ENCODE data around the gene PDE4B. TPM values are rescaled to one million over a fixed set of nuclear protein-coding genes. Genes with fewer than 3 reads are reported as not detected.

Gene PDE4B
- total and polyA plus RNA-seq, 9 of the 15 experiments (the other 6 are each of a cell fraction or from before 2014, with no cell fraction given) = 0.09 TPM; not detected in 8

DNA sequence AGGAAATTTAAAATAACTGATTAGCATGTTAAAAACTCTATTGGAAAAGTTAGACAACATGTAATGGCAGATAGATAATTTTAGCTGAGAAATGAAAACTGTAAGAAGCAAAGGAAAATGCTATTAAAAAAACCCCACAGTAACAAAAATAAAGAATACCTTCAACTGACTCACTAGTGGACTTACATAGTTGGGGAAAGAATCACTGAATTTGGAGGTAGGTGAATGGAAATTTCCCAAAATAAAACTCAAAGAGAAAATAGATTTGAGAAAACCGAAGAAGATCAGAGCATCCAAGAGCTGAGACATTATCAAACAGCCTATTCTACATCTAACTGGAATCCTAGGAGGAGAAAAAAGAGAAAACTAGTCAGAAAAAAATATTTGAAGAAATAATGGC, 34.7 kb downstream of the PDE4B start:
- in situ Hi-C loops (cut with MboI) (no loop called here), intact Hi-C loops (cut with micrococcal nuclease) (no loop called here)
- no peaks in the 10 kb centered on the region for H3K36me3 ChIP-seq (ENCODE audit: control insufficient read depth, insufficient read depth, low read length)
- 0% methylated on average over 1 of the region's 1 CpG for WGBS (ENCODE audit: insufficient coverage, low coverage, missing lambda C conversion rate)
- H3K9me1 ChIP-seq (ENCODE audit: control insufficient read depth, insufficient read depth, low read length) = no peaks in the 10 kb centered on the region
- no TSS peak for BruUV-seq (replicated peaks)
- H3K27me3 ChIP-seq (ENCODE audit: control insufficient read depth in 2 of 2, insufficient read depth in 2 of 2, low read length in 2 of 2) = no peaks in the 10 kb centered on the region
- no peak for FAIRE-seq
- no peaks in the 10 kb centered on the region for H4K20me1 ChIP-seq (replicated peaks; ENCODE audit: control insufficient read depth, insufficient read depth, low read length)
- no peak overlapping the region for H3K4me2 ChIP-seq (ENCODE audit: insufficient read depth, low read length)
- no peaks in the 10 kb centered on the region for H3K9me3 ChIP-seq (replicated peaks; ENCODE audit: control insufficient read depth, insufficient read depth, low read depth, low read length)
- no peak overlapping the region for H3K9ac ChIP-seq (ENCODE audit: insufficient read depth in 1 of 2, low read depth in 2 of 2, low read length in 2 of 2)
- ChIA-PET CTCF (ENCODE audit: low intra/inter-chr PET ratio) (no interaction called here), POLR2A (no interaction called here)
- H3K79me2 ChIP-seq (ENCODE audit: control insufficient read depth, insufficient read depth, low read length) = no peaks in the 10 kb centered on the region
- no peak for DNase-seq (ENCODE audit: extremely low read depth in 1 of 4, low spot score in 3 of 4)
- ATAC-seq = no peak
- H3K4me3 ChIP-seq = no peak overlapping the region
- H2AFZ ChIP-seq (ENCODE audit: low read depth, low read length) = no peak overlapping the region
- H3K27ac ChIP-seq (ENCODE audit: extremely low read depth, low read depth, low read length) = no peak overlapping the region
- TF ChIP-seq NFE2L1 (tag; IDR thresholded peaks at IDR 0.05; ENCODE audit: borderline replicate concordance, low read depth) (no peak), MYC (IDR thresholded peaks at IDR 0.05; ENCODE audit: low read depth, low read length) (no peak), MYC (CRISPR knock-in tag; IDR thresholded peaks at IDR 0.05; ENCODE audit: borderline replicate concordance, low read depth) (no peak), HIVEP1 (CRISPR knock-in tag; IDR thresholded peaks at IDR 0.05) (no peak)
- no peaks in the 10 kb centered on the region for H3K4me1 ChIP-seq (replicated peaks in 1 of 2; ENCODE audit: control insufficient read depth in 2 of 2, insufficient read depth in 2 of 2, low read length in 2 of 2)

DNA sequence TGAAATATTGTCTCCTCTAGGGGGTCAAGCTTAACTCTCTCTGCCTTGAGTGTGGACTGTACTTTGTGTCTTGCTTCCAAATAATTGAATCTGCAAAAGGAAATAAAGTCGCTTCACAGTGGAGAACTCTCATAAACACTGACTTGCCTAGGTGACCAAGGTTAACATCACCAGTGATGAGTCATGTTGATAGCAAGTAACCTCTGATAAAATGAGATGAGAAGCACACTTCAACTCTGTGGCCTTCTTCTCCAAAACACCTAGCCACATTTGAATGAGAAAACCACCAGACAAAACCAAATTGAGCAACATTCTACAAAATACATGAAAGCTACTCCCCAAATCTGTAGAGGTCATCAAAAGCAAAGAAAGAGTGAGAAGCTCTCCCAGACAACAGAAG, 37.6 kb downstream of the PDE4B start:
- 0% methylated on average over 1 of the region's 1 CpG for WGBS (ENCODE audit: insufficient coverage, low coverage, missing lambda C conversion rate)
- intact Hi-C loops (cut with micrococcal nuclease) = no loop called here
- Histone ChIP-seq H3K27ac (ENCODE audit: extremely low read depth, low read depth, low read length) (no peak overlapping the region), H3K79me2 (ENCODE audit: control insufficient read depth, insufficient read depth, low read length) (no peaks in the 10 kb centered on the region), H3K9me1 (ENCODE audit: control insufficient read depth, insufficient read depth, low read length) (no peaks in the 10 kb centered on the region), H3K9ac (ENCODE audit: insufficient read depth in 1 of 2, low read depth in 2 of 2, low read length in 2 of 2) (no peak overlapping the region), H3K4me3 (no peak overlapping the region), H3K9me3 (replicated peaks; ENCODE audit: control insufficient read depth, insufficient read depth, low read depth, low read length) (no peaks in the 10 kb centered on the region), H2AFZ (ENCODE audit: low read depth, low read length) (no peak overlapping the region), H3K4me1 (replicated peaks in 1 of 2; ENCODE audit: control insufficient read depth in 2 of 2, insufficient read depth in 2 of 2, low read length in 2 of 2) (no peaks in the 10 kb centered on the region), H3K36me3 (ENCODE audit: control insufficient read depth, insufficient read depth, low read length) (no peaks in the 10 kb centered on the region), H4K20me1 (replicated peaks; ENCODE audit: control insufficient read depth, insufficient read depth, low read length) (no peaks in the 10 kb centered on the region), H3K4me2 (ENCODE audit: insufficient read depth, low read length) (no peak overlapping the region), H3K27me3 (ENCODE audit: control insufficient read depth in 2 of 2, insufficient read depth in 2 of 2, low read length in 2 of 2) (no peaks in the 10 kb centered on the region)
- no peak for TF ChIP-seq EGR1 (conservative IDR thresholded peaks at IDR 0.05)
- TF ChIP-seq, protein P1, sequence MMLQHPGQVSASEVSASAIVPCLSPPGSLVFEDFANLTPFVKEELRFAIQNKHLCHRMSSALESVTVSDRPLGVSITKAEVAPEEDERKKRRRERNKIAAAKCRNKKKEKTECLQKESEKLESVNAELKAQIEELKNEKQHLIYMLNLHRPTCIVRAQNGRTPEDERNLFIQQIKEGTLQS (IDR thresholded peaks at IDR 0.05) = 0 out of 2 replicates have a peak, but pooled peaks have one; percentile 25
- TF ChIP-seq, protein P1 (CRISPR knock-in tag; conservative IDR thresholded peaks at IDR 0.05) = no peak
- peak; percentile 35; the same call in 1 of the 2 replicates for TF ChIP-seq FOSL1 (tag; conservative IDR thresholded peaks at IDR 0.05)
- no peak for TF ChIP-seq NFIC (IDR thresholded peaks at IDR 0.05)
- CTCF ChIA-PET (ENCODE audit: low intra/inter-chr PET ratio) = no interaction called here
- FAIRE-seq (no peak), DNase-seq (ENCODE audit: extremely low read depth in 1 of 4, low spot score in 3 of 4) (no peak), ATAC-seq (no peak)
- POLR2A ChIA-PET = no interaction called here
- BruUV-seq (replicated peaks) = no TSS peak
- in situ Hi-C loops (cut with MboI) = no loop called here
